MM.1S (cell line): ENCODE results near the gene C10orf90.

Source experiments
- DNase-seq: peaks from one replicate; pipeline ENCODE4 v3.0.0-alpha.2; 2015
- H2AFZ ChIP-seq: fragments of 300-600 bp; sonication (generic); 2 replicates; pipeline ENCODE4 v1.6.0; 2016; ENCODE audit warnings: antibody characterized with exemption, low read length
- H3F3A ChIP-seq: fragments of 300-600 bp; sonication (generic); 2 replicates; pipeline ENCODE4 v1.6.1; 2016; ENCODE audit warnings: mild to moderate bottlenecking, antibody characterized with exemption, low read length, moderate library complexity, mixed read lengths; ENCODE audit not compliant: insufficient read depth
- H3K27ac ChIP-seq: fragments of 300-600 bp; sonication (generic); 2 replicates; pipeline ENCODE4 v1.5.1; 2016; ENCODE audit warnings: mild to moderate bottlenecking, low read length
- H3K27me3 ChIP-seq: fragments of 300-600 bp; sonication (generic); replicated peaks from 2 replicates; pipeline ENCODE4 v1.6.0; 2016; ENCODE audit warnings: low read length; ENCODE audit not compliant: insufficient read depth
- H3K36me3 ChIP-seq: fragments of 300-600 bp; sonication (generic); replicated peaks from 2 replicates; pipeline ENCODE4 v1.6.1; 2016; ENCODE audit warnings: mild to moderate bottlenecking, low read length, mixed read lengths; ENCODE audit not compliant: insufficient read depth
- H3K4me1 ChIP-seq: fragments of 300-600 bp; sonication (generic); 2 replicates; pipeline ENCODE4 v1.6.1; 2016; ENCODE audit warnings: low read length, mixed read lengths
- H3K4me2 ChIP-seq: fragments of 300-600 bp; sonication (generic); 2 replicates; pipeline ENCODE4 v1.6.0; 2016; ENCODE audit warnings: low read depth, low read length
- H3K4me3 ChIP-seq: fragments of 300-600 bp; sonication (generic); 2 replicates; pipeline ENCODE4 v1.5.1; 2016; ENCODE audit warnings: low read length, mixed read lengths
- H3K79me2 ChIP-seq: fragments of 300-600 bp; sonication (generic); 2 replicates; pipeline ENCODE4 v1.6.1; 2016; ENCODE audit warnings: mixed run types, low read length, mixed read lengths
- H3K9ac ChIP-seq: fragments of 300-600 bp; sonication (generic); 2 replicates; pipeline ENCODE4 v1.6.1; 2016; ENCODE audit warnings: low read length, mixed read lengths
- H3K9me2 ChIP-seq: fragments of 300-600 bp; sonication (generic); replicated peaks from 2 replicates; pipeline ENCODE4 v1.6.1; 2016; ENCODE audit warnings: mild to moderate bottlenecking, low read length, mixed read lengths; ENCODE audit not compliant: insufficient read depth
- H3K9me3 ChIP-seq: fragments of 300-600 bp; sonication (generic); replicated peaks from 2 replicates; pipeline ENCODE4 v1.6.1; 2016; ENCODE audit warnings: mild to moderate bottlenecking, low read length, mixed read lengths; ENCODE audit not compliant: insufficient read depth
- H4K20me1 ChIP-seq: fragments of 300-600 bp; sonication (generic); 2 replicates; pipeline ENCODE4 v1.6.1; 2016; ENCODE audit warnings: mild to moderate bottlenecking, low read length, moderate library complexity, mixed read lengths; ENCODE audit not compliant: insufficient read depth
- CTCF ChIP-seq: fragments of 300-600 bp; sonication (generic); IDR thresholded peaks from 2 replicates; pipeline ENCODE4 v1.5.1; 2016; ENCODE audit warnings: antibody characterized with exemption, low read length, mixed read lengths
- EZH2 ChIP-seq: fragments of 300-600 bp; sonication (generic); optimal IDR thresholded peaks from 2 replicates; pipeline ENCODE3; 2017; ENCODE audit warnings: low read depth, mild to moderate bottlenecking, antibody characterized with exemption, low read length, mixed read lengths
- EZH2phosphoT487 ChIP-seq: fragments of 300-600 bp; sonication (generic); IDR thresholded peaks from 2 replicates; pipeline ENCODE4 v1.6.1; 2018; ENCODE audit warnings: antibody characterized with exemption, low read length

C10orf90 gene

GRCh38 chr10:126667568-126667967 lies 2.9 kb downstream of the C10orf90 start:
- Histone ChIP-seq H3K27me3 (no peaks in the 10 kb centered on the region), H3K4me1 (no peaks in the 10 kb centered on the region), H4K20me1 (no peaks in the 10 kb centered on the region), H3F3A (no peaks in the 10 kb centered on the region), H3K4me2 (no peak overlapping the region), H2AFZ (no peak overlapping the region), H3K4me3 (no peak overlapping the region), H3K9ac (no peak overlapping the region), H3K79me2 (no peaks in the 10 kb centered on the region), H3K9me3 (no peaks in the 10 kb centered on the region), H3K27ac (no peak overlapping the region), H3K36me3 (no peaks in the 10 kb centered on the region), H3K9me2 (no peaks in the 10 kb centered on the region)
- no peak for DNase-seq
- no peak for TF ChIP-seq CTCF
- no peak for TF ChIP-seq EZH2phosphoT487
- TF ChIP-seq EZH2: no peak

GRCh38 chr10:126665207-126665606 lies 5.3 kb downstream of the C10orf90 start:
- H2AFZ ChIP-seq: no peak overlapping the region
- no peak for DNase-seq
- no peaks in the 10 kb centered on the region for H3K9me2 ChIP-seq
- H3K36me3 ChIP-seq: no peaks in the 10 kb centered on the region
- H3K4me3 ChIP-seq: no peak overlapping the region
- H3K4me2 ChIP-seq: no peak overlapping the region
- H3K27ac ChIP-seq: no peak overlapping the region
- TF ChIP-seq EZH2phosphoT487 (no peak), CTCF (no peak), EZH2 (no peak)
- no peaks in the 10 kb centered on the region for H3F3A ChIP-seq
- no peaks in the 10 kb centered on the region for H3K27me3 ChIP-seq
- H3K4me1 ChIP-seq: no peaks in the 10 kb centered on the region
- no peaks in the 10 kb centered on the region for H3K79me2 ChIP-seq
- no peaks in the 10 kb centered on the region for H3K9me3 ChIP-seq
- no peaks in the 10 kb centered on the region for H4K20me1 ChIP-seq
- no peak overlapping the region for H3K9ac ChIP-seq

GRCh38 chr10:126663880-126664279 lies 6.6 kb downstream of the C10orf90 start:
- H3K4me3 ChIP-seq: no peak overlapping the region
- DNase-seq: no peak
- no peaks in the 10 kb centered on the region for H3K9me2 ChIP-seq
- H3F3A ChIP-seq: no peaks in the 10 kb centered on the region
- no peaks in the 10 kb centered on the region for H3K79me2 ChIP-seq
- H3K4me2 ChIP-seq: no peak overlapping the region
- no peak overlapping the region for H3K9ac ChIP-seq
- no peaks in the 10 kb centered on the region for H3K4me1 ChIP-seq
- H3K36me3 ChIP-seq: no peaks in the 10 kb centered on the region
- H3K9me3 ChIP-seq: no peaks in the 10 kb centered on the region
- no peak overlapping the region for H3K27ac ChIP-seq
- H2AFZ ChIP-seq: no peak overlapping the region
- H4K20me1 ChIP-seq: no peaks in the 10 kb centered on the region
- TF ChIP-seq EZH2 (no peak), CTCF (no peak), EZH2phosphoT487 (no peak)
- no peaks in the 10 kb centered on the region for H3K27me3 ChIP-seq
